AG04450 (cell line): ENCODE data around the gene ZNF516. TPM values are rescaled to one million over a fixed set of nuclear protein-coding genes. Genes with fewer than 3 reads are reported as not detected.

Experiments used
- CTCF ChIA-PET: fragments of 300-600, 350-600 bp; formaldehyde crosslinking; extraction: SDS; loops from one replicate; lab custom pipeline; 2022; ENCODE audit warnings: antibody characterized with exemption, inconsistent platforms; lab: Charles Lee
- POLR2A ChIA-PET: fragments of 350-600 bp; formaldehyde crosslinking; extraction: SDS; loops from one replicate; lab custom pipeline; 2021; ENCODE audit warnings: antibody characterized with exemption, inconsistent platforms; lab: Yijun Ruan, JAX
- DNase-seq: peaks from one replicate; pipeline ENCODE4 v3.0.0-alpha.2; 2011; ENCODE audit warnings: low read depth, low spot score
- H3K27ac ChIP-seq: one replicate; pipeline ENCODE4 v1.5.1; 2012; ENCODE audit warnings: low read depth, low read length, control low read depth
- H3K27me3 ChIP-seq: one replicate; pipeline ENCODE4 v1.6.0; 2012; ENCODE audit warnings: low read length; ENCODE audit not compliant: control insufficient read depth, insufficient read depth
- H3K4me3 ChIP-seq: 2 replicates; pipeline ENCODE4 v1.5.1; 2011; ENCODE audit warnings: mild to moderate bottlenecking, low read depth, low read length, control low read depth
- H3K9me3 ChIP-seq: 2 replicates; pipeline ENCODE4 v1.5.1; 2012; ENCODE audit warnings: low read length; ENCODE audit not compliant: control insufficient read depth, insufficient read depth
- CTCF ChIP-seq: IDR thresholded peaks from 2 replicates; pipeline ENCODE4 v1.5.1; 2011; ENCODE audit warnings: low read depth, low read length, control low read depth, inconsistent platforms
- polyA plus RNA-seq: library from polyadenylated mRNA; depleted of rRNA; stranded (reverse); fragments of >200 nt; gene quantifications from 2 replicates; pipeline ENCODE4 v1.2.3, GENCODE V29; 2011

ZNF516 gene
- polyA plus RNA-seq, 1 experiment = 15.5 TPM

GRCh38 chr18:76494231-76495005 is 624 bp downstream of the ZNF516 start:
- peak overlapping the region; percentile 84 for H3K4me3 ChIP-seq
- no peaks in the 10 kb centered on the region for H3K27me3 ChIP-seq
- H3K9me3 ChIP-seq = no peaks in the 10 kb centered on the region; the same call in 1 of the 2 replicates
- TF ChIP-seq CTCF = no peak
- no peak for DNase-seq
- H3K27ac ChIP-seq = peak overlapping the region; percentile 86
- ChIA-PET CTCF (interaction anchor here (1.8 kb wide), 1 partner anchor 126 kb away, joined by 4 read pairs; no protein-coding TSS in a partner anchor), POLR2A (no interaction called here)

- no peaks in the 10 kb centered on the region for H3K27me3 ChIP-seq
- peak overlapping the region; percentile 86 for H3K27ac ChIP-seq
- no peak for TF ChIP-seq CTCF
- peak overlapping the region; percentile 84 for H3K4me3 ChIP-seq
- ChIA-PET CTCF (interaction anchor here (0.6 to 1.8 kb wide), 2 partner anchors 127 to 194 kb away, joined by 4 to 7 read pairs; no protein-coding TSS in a partner anchor), POLR2A (interaction anchor here (0.6 to 1.0 kb wide), 4 partner anchors 48 to 72 kb away, joined by 3 to 7 read pairs (median 3); no protein-coding TSS in a partner anchor)
- no peaks in the 10 kb centered on the region; the same call in 1 of the 2 replicates for H3K9me3 ChIP-seq
- no peak for DNase-seq
Observed at GRCh38 chr18:76493213-76494161, 1.6 kb downstream of the ZNF516 start.

- POLR2A ChIA-PET = interaction anchor here (0.6 to 1.0 kb wide), 5 partner anchors 48 to 1747 kb away, joined by 3 to 7 read pairs (median 3); no protein-coding TSS in a partner anchor
- H3K27me3 ChIP-seq = no peaks in the 10 kb centered on the region
- peak overlapping the region; percentile 69 for H3K27ac ChIP-seq
- peak overlapping the region; percentile 84 for H3K4me3 ChIP-seq
- peak; percentile 97 for DNase-seq
- H3K9me3 ChIP-seq = no peaks in the 10 kb centered on the region; the same call in 1 of the 2 replicates
- CTCF ChIA-PET = interaction anchor here (0.6 to 1.8 kb wide), 2 partner anchors 128 to 195 kb away, joined by 4 to 7 read pairs; no protein-coding TSS in a partner anchor
- TF ChIP-seq CTCF = no peak
Observed at GRCh38 chr18:76492669-76493212, 2.3 kb downstream of the ZNF516 start.

- no peak for DNase-seq
- POLR2A ChIA-PET = interaction anchor here (0.6 kb wide), 1 partner anchor 1746 kb away, joined by 3 read pairs; no protein-coding TSS in a partner anchor
- Histone ChIP-seq H3K27me3 (no peaks in the 10 kb centered on the region), H3K9me3 (no peaks in the 10 kb centered on the region; the same call in 1 of the 2 replicates), H3K27ac (peak overlapping the region; percentile 69), H3K4me3 (peak overlapping the region; percentile 84)
- CTCF ChIA-PET = interaction anchor here (0.6 to 1.8 kb wide), 2 partner anchors 128 to 195 kb away, joined by 4 to 7 read pairs; no protein-coding TSS in a partner anchor
- TF ChIP-seq CTCF = no peak
Observed at GRCh38 chr18:76491776-76492668, 3.0 kb downstream of the ZNF516 start.
